ENCODE measurements around the gene METTL4.

METTL4 gene

GRCh38 chr18:2515908-2516625 lies 55.2 kb downstream of the METTL4 start:
- no peak for DNase-seq

DNA sequence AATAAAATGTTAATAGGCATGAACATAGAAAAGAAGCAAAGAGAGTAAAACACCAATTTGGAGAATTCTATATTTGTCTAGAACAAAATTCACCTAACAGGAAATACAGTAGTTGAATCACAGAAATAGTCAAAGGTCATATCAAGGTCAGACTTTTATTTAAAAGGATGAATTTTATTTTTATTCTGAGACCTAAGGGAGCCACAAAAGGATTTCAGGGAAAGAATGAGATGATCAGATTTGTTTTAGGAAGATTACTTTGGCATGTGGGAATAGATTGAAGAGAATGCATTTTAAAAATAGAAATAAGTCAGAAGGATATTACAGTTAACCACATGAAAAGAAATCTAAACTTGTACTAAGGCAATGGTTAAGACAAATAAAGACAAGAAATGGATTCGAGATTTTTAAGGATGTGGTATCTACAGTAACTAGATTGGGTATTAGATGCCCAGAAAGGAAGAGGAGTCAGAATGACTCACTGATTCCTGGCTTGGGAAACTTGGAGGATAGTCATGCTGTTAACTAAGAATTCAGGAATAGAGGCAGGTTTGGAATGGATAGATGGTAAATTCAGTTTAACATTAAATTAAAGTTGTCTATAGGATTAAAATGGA lies 56.0 kb downstream of the METTL4 start:
- DNase-seq: no peak

DNA sequence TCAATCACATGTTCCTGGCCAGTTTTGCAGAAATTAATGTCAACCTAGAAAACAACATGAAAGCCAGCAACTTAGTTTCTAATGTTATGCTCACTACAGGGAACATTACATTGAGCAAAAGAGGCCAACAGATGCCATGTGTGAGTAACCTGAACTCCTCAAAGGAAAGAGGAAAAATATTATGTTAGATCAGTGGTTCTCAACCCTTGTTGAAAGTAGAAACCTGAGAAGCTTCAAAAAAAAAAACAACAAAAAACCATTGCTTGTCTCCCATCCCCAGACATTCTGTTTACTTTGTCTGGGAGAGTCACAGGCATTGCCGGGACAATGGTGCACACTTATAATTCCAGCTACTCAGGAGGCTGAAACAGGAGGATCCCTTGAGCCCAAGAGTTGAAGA lies 57.7 kb downstream of the METTL4 start:
- DNase-seq: no peak

DNA sequence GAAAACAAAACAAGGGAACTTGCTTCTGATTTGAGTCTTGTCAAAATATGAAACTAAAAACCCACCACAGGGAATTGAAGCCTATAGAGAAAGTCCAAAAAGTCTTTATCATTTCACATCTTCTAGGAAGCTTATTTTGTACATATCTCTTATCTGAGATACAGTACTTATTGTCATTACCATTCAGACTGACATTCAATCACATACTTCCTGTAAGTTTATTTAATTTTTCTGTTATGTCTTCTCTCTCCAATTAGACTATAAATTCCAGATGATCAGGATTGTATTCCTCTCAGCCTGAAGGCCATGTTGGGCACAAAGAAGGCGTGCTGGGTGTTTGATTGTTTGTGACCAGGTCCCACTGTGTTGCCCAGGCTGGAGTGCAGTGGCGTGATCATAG lies 59.2 kb downstream of the METTL4 start:
- DNase-seq: no peak

DNA sequence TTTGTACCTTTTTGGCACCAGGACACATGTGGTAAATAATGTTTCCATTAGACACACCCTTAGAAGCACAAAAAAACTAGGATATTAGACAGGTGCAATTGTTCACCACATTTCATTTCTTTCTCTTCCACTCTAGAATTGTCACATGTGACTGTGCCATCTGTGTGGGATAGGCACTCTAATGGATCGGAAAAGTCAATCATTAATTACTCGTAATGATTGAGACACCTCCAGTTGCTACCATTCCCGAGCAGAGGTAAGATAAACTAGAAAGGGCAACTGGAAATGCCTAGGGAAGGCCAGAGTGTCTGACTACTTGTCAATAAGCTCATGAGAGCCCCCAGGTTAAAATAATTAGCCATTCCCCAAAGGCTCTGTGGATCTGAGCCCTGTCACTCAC lies 59.9 kb downstream of the METTL4 start:
- DNase-seq: no peak

DNA sequence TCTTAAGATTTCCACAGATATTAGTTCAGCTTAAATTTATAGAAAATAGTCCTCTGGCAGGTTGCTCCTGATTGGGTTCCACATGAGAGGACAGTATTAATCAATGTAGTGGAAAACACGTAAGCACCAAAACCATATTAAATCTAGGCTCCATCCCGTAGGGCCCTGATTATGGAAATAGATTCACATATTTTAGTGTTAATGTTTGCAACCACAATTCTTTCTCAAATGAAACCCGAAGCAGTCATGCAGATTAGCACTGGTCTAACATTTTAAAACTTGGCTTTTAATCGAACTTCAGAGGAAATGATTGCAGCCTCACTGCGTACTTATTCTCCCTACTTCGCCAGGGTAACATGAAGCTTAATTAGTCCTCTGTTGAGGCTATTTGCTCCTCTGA lies 60.9 kb downstream of the METTL4 start:
- DNase-seq: no peak

DNA sequence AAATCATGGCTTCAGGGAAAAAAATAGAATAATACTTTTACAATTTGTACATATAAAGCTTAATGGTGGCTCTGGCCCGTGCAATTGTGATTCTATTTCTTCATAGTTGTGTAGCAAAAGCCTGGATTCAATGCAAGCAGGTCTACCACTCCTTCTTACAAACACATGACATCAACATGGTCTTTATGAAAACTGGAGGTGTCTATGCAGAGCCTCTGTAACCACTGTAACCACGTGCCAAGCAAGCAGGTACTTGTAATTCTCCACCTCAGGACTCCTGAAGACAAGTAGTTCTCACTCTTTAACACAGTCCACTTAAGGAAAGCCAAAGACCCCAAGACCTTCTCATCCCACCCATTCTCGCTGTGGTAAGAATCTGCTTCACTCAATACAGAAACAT lies 62.6 kb downstream of the METTL4 start:
- no peak for DNase-seq

GRCh38 chr18:2508155-2508554 lies 63.1 kb downstream of the METTL4 start:
- no peak for DNase-seq

- no peak for DNase-seq
Observed at GRCh38 chr18:2504642-2505041, 66.7 kb downstream of the METTL4 start.

- DNase-seq: no peak
Observed at GRCh38 chr18:2502880-2503279, 68.4 kb downstream of the METTL4 start.

DNA sequence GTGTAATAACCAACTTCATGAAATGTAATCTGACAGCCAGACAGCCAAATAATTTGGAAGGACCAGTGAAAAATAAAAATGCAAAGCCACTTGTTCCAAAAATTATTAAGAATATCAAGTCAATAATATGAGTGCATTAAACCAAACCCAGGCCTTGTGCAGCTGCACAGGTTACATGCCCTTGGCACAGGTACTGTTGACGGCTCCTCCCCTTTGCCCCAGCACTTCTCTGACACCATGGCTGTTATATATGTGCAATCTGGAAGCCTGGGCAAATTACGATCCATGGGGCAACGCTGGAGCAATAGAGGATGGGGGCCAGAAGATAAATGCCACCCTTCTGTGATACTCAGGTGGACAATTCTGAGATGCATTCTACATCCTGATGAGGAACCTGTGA lies 68.9 kb downstream of the METTL4 start:
- DNase-seq: no peak

GRCh38 chr18:2497797-2498196 lies 73.5 kb downstream of the METTL4 start:
- no peak for DNase-seq

GRCh38 chr18:2495381-2495780 lies 75.9 kb downstream of the METTL4 start:
- no peak for DNase-seq

DNA sequence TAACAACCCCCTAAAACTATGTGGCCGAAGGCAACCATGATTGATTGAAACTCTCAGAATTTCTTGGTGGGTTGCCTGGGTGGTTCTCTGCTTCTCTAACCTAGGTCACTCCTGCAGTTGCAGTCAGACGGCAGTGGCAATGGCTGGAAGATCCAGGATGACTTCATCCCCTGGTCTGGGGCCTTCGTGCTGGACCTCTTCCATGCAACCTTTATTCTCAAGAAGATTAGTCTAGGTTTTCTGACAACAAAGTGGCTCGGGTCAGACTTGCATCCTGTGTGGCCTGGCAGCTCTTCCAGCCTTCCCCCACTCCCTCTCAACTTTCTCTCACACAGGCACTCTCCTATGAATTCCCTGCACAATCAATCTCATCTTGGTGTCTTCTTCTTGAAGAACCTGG lies 76.4 kb downstream of the METTL4 start:
- DNase-seq: no peak

Data from C1 segment of cervical spinal cord (tissue), 14 donors.